Measurements from ENCODE around the gene HDAC8.
"Not testable (repeated sequence)": the region's sequence is repeated elsewhere in the genome, so short reads cannot be mapped to it uniquely, and the experiment has no call there.

The HDAC8 gene

GRCh38 chrX:72566448-72566847 lies 6.2 kb downstream of the HDAC8 start:
- no peak for DNase-seq (ENCODE audit: low read depth in 2 of 2)
- no peak for TF ChIP-seq CTCF (IDR thresholded peaks at IDR 0.05; ENCODE audit: low read depth, low read length)
- no peak overlapping the region for H3K4me3 ChIP-seq (replicated peaks in 1 of 2; ENCODE audit: low read depth in 2 of 2, low read length in 2 of 2)

- H3K4me3 ChIP-seq (replicated peaks in 1 of 2; ENCODE audit: low read depth in 2 of 2, low read length in 2 of 2); DNase-seq (ENCODE audit: low read depth in 2 of 2): not testable (repeated sequence)
Observed at GRCh38 chrX:72559655-72560054, 13.0 kb downstream of the HDAC8 start.

- no peak overlapping the region for H3K4me3 ChIP-seq (replicated peaks in 1 of 2; ENCODE audit: low read depth in 2 of 2, low read length in 2 of 2)
- DNase-seq (ENCODE audit: low read depth in 2 of 2) = peak in 1 of 2 donors; percentile 49
- no peak for TF ChIP-seq CTCF (IDR thresholded peaks at IDR 0.05; ENCODE audit: low read depth, low read length)
Observed at GRCh38 chrX:72554448-72555140, 18.0 kb downstream of the HDAC8 start.

- H3K4me3 ChIP-seq (replicated peaks in 1 of 2; ENCODE audit: low read depth in 2 of 2, low read length in 2 of 2); DNase-seq (ENCODE audit: low read depth in 2 of 2): not testable (repeated sequence)
Observed at GRCh38 chrX:72552443-72552842, 20.2 kb downstream of the HDAC8 start.

- peak; percentile 9 to 17 for DNase-seq (ENCODE audit: low read depth in 2 of 2)
- peak; percentile 5 for TF ChIP-seq CTCF (IDR thresholded peaks at IDR 0.05; ENCODE audit: low read depth, low read length)
- H3K4me3 ChIP-seq (replicated peaks in 1 of 2; ENCODE audit: low read depth in 2 of 2, low read length in 2 of 2) = no peak overlapping the region
Observed at GRCh38 chrX:72545990-72546389, 26.7 kb downstream of the HDAC8 start.

GRCh38 chrX:72540318-72540717 lies 32.3 kb downstream of the HDAC8 start:
- no peak overlapping the region for H3K4me3 ChIP-seq (replicated peaks in 1 of 2; ENCODE audit: low read depth in 2 of 2, low read length in 2 of 2)
- DNase-seq (ENCODE audit: low read depth in 2 of 2) = peak; percentile 49 to 53
- no peak for TF ChIP-seq CTCF (IDR thresholded peaks at IDR 0.05; ENCODE audit: low read depth, low read length)

GRCh38 chrX:72539822-72540221 lies 32.8 kb downstream of the HDAC8 start:
- H3K4me3 ChIP-seq (replicated peaks in 1 of 2; ENCODE audit: low read depth in 2 of 2, low read length in 2 of 2) = no peak overlapping the region
- peak in 1 of 2 donors; percentile 34 for DNase-seq (ENCODE audit: low read depth in 2 of 2)
- TF ChIP-seq CTCF (IDR thresholded peaks at IDR 0.05; ENCODE audit: low read depth, low read length) = no peak

GRCh38 chrX:72536542-72536941 lies 36.1 kb downstream of the HDAC8 start:
- TF ChIP-seq CTCF (IDR thresholded peaks at IDR 0.05; ENCODE audit: low read depth, low read length) = no peak
- DNase-seq (ENCODE audit: low read depth in 2 of 2) = no peak
- H3K4me3 ChIP-seq (replicated peaks in 1 of 2; ENCODE audit: low read depth in 2 of 2, low read length in 2 of 2) = no peak overlapping the region

Data from cardiac fibroblast (primary cell).